ENCODE results near the gene TBC1D19.
A peak's percentile ranks its signal among the peaks of the same experiment; 100 is the strongest.

TBC1D19 gene

DNA sequence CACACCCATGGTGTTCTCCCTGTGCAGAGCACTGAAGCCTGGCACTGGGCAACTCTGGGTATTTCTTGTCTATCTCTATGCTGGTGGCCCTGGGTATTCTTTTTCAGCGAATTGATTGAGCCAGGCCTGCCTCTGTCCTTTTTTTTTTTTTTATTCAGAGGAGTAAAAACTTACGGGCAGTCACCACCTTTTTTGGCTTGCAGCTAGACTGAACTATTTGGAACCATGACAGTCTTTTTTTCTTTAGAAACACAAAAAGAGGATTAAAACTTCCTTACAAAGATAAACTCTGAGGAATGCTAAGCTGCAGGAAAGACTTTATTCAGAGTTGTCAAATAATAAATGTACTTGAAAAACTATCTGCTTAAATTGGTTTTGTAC, 157.6 kb downstream of the TBC1D19 start:
- DNase-seq: no peak

DNA sequence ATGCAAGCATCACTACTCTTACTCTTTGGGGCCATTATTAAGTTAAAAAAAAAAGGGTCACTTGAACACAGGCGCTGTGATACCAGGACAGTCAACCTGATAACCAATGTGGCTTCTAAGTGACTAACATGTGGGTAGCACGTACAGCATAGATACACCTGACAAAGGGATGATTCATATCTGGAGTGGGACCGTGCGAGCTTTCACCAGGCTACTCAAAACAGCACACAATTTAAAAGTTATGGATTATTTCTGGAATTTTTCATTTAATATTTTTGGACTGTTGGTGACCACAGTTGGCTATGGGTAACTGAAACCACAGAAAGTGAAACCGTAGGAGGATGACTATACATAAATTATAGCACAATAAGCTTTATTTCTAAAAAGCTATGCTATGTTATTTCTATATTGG, 162.9 kb downstream of the TBC1D19 start:
- peak in 1 of 2 donors; percentile 10 for DNase-seq

DNA sequence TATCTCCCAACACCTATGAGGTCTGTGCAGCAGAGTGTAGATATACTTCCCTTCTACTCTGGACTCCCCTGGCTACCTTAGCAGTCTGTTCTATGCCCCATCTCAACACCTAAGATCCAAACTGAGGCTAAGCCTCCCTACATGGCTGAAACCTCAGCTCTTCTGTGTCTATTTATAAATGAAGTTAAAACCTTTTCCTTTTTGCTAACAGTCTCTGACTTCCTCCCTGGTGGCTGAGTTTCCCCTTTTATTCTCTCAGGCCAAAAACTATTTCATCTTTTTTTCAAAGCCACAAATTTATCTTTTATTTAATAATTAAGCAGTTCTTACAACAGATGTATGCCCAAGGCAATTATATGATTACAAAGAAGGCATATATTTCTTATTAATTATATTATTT, 164.9 kb downstream of the TBC1D19 start:
- DNase-seq: peak in 1 of 2 donors; percentile 36

DNA sequence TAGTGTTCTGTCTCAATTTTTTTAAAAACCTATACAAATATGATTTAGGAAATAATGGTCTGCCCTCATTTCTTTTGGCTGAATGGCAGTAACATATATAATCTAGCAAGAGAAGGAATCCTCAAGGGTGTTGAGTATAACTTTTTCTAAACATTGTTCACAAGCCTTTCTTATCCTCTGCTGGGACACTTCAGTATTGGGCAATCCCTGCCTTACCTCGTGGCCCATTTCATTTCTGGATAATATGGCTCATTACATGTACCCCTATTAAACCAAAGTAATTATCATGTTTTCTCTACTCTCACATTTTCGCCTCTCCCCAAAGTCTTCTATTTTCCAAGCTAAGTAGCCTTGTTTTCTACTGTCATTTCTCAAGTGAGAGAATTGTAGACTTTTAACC, 166.0 kb downstream of the TBC1D19 start:
- DNase-seq: no peak

DNA sequence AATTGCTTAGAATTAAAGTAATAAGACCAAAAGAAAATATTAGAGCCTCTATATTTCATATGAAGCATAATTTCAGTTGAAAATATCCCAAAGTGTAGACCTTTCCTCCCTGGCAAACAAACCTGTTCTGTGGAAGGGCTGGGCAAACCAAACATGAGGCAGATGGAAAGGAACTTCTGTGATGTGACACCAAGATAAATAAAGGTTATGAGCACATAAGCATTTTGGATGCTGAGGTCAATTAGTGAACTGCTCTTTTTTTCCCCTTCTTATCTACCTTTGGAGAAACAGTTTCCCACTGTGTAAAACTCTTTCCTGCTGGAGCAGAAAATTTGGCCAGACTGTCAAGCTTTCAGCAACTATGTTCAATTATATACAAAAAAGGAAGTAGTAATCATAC, 167.1 kb downstream of the TBC1D19 start:
- DNase-seq: no peak

DNA sequence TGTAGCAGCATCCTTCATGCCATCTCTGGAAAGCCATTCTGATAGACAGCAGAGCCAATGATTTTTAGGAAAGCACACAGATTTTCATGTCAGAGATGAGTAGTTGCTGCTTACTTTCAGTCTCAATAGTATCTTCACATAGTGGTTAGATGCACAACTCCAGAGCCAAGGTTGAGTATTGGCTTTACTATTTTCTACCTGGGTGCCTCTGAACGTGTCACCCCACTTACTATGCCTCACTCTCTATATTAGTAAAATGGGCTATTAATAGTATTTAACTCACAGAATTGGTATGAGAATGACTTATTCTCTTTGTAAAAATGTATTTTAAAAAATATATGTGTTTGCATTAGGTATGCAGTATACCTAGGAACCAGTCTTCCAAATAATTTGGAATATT, 168.0 kb downstream of the TBC1D19 start:
- no peak for DNase-seq

DNA sequence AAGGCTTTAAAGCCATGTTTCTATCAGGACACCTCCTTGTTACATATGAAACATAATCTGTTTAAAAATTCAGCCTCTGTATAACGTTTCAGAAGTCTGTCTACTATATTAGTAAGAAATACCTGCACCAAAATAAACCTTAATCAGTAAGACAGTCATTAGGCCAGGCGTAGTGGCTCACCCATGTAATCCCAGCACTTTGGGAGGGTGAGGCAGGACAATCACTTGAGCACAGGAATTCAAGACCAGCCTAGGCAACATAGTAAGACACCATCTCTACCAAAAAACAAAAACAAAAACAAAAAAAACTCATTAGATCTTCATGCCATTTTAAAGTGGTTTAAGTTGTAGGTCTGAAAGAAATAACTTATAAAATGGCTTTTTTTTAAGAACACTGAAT, 169.3 kb downstream of the TBC1D19 start:
- no peak for DNase-seq

DNA sequence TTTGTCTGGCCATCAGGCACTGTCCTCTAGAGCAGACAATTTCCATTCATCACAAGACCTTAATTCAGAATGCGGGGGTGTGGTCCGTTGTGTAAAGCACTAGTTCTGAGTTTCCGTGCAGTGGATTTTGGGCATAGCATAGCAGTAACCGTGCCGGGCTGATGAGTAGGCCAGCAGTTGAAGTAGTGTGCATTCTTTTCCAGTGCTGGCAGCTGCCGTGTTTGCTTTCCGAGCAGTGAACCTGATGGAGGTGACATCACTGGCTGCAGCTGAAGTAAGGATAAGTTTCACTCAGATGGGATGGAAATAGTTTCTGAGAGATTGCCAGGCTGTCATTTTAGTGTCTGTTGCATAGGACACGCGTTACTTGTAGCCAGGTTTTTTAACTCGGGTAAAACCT, 169.7 kb downstream of the TBC1D19 start:
- no peak for DNase-seq

DNA sequence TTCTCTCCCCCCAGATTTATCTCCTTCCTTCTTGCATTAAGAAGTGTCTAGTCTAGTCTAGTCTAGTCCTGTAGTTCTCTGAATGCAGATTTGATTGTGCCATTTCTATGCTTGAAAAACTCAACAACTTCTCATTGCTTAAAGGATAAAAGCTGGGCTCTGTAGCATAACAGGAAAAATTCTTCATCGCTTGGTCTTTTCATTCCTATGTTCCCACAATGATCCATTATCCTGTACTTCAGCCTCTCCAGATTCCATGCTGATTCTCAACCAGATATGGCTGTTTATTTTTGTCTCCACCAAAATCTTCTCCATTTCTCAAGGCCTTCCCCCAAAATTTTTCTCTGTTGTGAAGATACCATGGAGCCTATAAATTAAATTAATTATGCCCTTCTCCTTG, 173.9 kb downstream of the TBC1D19 start:
- no peak for DNase-seq

DNA sequence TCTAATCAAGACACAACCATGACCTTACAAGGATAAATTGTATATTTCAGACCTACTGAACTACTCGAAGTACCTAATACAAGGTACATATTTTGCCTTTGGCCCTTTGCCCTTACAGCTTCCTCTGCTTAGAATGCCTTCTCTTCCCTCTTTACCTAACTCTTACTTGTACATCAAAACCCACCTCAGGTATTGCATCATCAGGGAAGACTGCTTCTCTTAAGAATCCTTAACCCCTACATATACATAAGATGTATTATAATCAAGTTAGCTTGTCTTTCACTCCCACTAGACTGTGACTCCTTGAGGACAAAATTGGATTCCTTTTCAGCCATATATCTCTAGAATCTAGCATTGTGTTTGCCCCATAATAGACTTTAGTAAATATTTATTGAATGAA, 175.0 kb downstream of the TBC1D19 start:
- DNase-seq: no peak

DNA sequence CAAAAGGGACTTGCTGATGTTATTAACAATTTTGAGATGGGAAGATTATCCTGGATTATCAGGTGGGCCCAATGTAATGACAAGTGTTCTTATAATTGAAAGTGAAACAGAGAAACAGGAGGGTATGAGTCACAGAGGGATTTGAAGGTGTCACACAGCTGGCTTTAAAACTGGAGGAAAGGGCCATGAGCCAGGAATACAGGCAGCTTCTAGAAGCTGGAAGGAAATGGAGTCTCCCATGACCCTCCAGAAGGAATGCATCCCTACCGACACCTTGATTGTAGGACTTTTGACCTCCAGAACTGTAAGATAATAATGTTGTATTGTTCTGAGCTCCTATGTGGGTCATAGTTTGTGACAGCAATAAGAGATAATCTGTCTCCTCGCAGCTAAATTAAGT, 178.8 kb downstream of the TBC1D19 start:
- peak in 1 of 2 donors; percentile 6 for DNase-seq

DNA sequence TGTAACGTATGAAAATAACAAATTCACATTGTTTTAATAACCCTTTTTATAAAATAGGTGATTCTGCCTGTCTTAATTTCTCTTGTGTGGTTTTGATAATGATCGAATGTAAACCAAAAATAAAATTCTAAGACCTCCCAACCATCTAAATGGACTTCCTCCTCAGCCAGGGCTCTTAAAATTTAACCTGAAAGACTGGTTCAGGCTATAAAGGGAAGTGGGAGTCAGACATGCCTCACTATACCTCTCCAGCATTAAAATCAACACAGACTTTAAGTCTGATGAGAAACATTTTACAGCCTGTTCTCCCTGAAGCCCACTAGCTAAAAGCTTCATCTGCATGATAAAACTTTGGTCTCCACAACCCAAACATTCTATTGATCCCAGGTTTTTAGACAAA, 179.2 kb downstream of the TBC1D19 start:
- DNase-seq: no peak

DNA sequence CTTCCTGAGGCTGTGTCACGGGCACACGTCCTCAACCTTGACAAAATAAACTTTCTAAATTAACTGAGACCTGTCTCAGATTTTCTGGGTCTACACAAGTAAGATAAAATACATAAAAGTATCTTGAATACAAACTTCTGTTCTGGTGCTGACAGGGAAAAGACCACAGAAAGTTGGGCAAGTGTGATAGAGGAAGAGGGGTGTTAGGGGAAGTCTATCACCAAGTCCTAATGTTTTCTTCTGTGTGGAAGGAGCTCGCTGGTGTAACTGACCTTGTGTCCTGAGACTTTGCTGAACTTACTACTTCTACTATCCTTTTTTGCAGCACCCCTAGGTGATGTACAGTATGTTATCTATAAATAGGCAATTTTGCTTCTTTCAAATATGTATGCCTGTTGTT, 179.8 kb downstream of the TBC1D19 start:
- DNase-seq: no peak

DNA sequence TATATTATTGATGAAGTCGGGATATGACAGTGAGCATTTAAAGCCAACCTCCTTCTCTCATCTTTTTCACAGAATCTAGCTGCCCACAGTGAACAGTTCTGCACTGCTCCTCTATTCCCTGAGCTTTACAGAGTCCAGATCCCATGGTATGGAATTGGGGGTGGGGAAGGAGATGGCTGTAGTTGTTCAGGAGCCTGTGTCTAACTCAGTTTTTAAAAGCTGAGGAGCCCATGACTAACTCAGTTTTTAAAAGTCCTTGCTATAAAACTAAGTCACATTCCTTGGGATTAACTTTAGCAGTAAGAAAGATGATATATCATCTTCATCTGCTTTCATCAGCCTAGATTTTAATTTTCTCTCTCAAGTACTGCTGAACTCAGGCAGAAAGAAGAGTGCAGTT, 180.3 kb downstream of the TBC1D19 start:
- no peak for DNase-seq

DNA sequence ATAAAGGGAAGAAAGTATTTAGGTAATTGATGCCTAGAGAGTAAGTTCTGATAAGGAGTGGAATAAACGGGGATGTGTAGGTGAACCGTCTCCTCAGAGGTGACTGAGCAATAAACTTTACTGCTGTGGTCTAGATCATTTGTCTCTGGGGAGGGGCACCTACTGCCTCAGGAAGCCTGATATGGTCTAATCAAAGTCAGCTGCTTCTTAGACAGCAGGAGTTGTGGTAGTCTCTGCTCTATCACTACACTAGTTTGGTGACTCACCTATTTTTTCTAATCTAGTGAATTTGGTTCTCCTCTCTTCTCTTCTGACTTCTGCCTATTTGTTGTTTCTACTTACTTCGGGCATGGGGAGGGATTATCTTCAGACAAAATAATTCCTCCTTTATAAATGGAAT, 181.6 kb downstream of the TBC1D19 start:
- DNase-seq: no peak

DNA sequence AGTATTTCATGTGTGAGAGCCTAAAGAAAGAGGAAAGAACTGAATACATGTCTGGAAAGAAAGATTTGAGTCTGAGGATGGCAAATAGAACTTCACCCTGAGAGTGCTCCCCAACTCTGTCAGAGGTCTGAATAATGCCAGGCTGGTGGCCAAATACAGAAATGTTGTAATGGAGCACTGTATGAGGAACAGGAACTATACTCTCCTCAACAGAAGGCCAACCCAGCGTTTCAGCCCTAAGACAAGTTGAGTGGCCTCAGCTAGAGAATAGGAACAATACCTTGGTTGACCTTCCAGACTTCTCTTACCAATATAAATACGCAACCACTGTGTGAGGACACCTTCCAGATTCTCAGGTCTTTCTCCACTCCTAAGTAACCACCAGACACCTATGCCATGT, 182.3 kb downstream of the TBC1D19 start:
- DNase-seq: no peak

DNA sequence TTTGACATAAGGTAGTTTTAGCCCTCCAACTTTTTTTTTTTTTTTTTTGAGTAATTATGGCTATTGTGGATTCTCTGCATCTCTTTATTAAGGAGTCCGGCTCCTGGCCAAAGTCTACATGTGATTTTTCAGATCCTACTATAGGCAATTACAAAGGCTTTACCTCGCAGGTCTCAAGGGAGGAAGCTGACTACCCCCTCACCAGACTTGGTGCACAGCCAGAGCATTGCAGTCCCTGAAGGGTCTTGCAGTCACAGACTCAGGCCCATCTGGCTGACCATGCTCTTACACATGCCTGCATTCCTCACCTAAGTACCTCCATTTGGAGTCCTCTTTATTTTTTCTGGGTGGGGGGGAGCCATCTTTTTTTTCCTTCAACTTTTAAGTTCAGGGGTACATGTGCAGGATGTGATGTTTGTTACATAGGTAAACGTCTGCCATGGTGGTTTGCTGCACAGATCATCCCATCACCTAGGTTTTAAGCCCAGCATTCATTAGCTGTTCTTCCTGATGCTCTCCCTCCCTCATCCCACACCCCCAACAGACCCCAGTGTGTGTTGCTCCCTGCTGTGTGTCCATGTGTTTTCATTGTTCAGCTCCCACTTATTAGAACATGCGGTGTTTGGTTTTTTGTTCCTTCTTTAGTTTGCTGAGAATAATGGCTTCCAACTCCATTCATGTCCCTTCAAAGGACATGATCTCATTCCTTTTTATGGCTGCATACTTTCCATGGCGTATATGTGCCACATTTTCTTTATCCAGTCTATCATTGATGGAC, 188.4 kb downstream of the TBC1D19 start:
- no peak for DNase-seq

DNA sequence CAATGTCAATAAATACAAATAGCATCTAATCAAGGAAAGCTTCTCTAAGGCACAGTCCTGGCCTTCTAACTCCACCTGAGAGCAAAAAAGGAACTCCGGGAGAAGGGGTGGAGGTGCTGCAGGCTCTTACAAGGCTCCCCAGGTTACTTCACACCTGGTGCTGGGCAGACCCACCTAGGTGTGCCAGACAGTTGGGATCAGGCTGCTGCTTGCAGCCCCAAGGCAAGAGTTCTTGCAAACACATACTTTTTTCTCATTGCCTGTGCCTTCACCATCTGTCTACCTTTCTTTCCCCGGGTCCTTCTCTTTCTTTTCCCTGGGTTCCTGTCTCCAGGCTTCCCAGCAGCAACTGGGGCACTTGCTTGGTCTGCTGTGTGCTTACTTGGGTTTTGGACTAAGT, 195.3 kb downstream of the TBC1D19 start:
- DNase-seq: no peak

DNA sequence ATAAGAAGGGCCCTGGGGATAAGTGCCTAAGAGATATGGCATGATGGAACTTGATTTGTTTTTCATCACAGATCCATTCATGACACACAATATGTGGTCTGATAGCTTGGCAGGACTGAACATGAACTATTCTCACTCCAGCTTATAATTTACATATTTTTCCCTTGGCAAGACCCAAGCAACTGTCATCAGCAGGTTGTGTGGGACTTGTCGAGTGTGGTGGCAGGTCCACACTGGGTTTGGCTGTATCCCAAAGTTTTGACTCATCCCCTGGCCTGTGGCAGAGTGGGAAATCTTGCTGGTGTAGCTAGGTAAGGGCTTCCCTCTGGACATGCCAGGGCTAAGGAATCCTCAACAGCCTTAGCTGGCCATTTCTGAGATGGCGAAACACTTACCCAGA, 195.8 kb downstream of the TBC1D19 start:
- no peak for DNase-seq

DNA sequence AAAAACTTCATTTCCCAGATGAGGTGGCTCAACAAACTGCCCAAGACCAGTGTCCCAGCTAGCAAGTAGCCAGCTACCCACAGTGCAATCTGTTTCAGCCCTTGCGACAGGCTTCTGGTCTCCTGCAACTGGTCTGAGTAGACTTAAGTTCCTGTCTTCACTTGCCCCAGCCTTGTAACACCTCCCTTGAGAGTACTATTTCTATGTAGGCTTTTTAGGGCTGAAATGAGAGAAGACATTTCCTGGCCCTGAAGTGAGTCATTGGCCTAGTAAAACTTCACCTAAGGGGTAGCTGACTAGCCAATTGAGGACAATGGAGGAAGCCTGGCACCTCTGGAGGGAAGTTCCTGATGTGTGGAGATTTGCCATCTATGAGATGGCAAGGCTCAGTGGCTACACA, 196.7 kb downstream of the TBC1D19 start:
- DNase-seq: no peak

DNA sequence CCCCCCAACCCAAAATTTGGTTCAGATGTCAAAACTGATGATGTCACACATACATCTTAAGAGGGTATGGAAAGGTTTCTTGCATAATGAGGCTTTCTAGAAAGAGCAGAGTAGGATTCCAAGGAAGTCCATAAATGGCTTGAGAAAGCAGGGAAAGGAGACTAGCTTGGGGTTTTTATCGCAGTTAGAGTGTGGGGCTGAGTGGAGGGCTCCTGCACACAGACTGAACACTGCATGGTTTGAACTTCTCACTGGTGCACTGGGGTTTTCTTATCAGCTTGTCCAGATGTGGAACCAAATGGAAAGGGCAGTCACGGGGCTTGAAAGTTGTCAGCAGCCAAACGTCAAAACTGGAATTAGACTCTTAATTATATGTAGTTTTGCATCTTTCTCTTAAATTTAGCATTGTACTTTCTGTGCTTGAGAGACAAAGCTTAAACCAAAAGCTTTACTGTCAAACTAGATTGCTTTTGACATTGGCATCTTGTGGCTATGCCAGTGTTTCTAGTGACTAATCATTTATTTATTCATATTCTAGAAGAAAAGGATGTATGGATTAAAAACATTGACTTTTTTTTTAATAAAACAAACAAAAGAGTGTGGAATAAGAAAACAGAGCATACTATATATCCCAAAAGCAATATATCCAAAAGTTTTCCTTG, 198.4 kb downstream of the TBC1D19 start:
- DNase-seq: no peak

DNA sequence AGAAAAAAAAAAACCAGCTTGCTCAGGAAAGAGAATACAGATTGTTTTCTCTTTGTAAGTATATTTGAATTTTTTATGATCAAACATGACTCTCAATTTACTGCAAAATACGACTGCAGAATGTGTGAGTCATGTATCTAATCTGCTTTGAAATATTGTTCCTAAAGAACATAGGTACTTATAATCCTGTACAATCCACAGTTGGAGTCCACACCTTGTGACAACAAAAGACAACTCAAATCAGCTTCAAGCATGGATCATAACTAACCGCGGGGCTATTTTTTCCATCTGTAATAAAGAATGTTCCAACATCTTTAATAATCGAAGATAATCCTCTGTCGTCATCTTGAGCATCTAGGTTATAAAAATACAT, 198.9 kb downstream of the TBC1D19 start:
- DNase-seq: no peak

DNA sequence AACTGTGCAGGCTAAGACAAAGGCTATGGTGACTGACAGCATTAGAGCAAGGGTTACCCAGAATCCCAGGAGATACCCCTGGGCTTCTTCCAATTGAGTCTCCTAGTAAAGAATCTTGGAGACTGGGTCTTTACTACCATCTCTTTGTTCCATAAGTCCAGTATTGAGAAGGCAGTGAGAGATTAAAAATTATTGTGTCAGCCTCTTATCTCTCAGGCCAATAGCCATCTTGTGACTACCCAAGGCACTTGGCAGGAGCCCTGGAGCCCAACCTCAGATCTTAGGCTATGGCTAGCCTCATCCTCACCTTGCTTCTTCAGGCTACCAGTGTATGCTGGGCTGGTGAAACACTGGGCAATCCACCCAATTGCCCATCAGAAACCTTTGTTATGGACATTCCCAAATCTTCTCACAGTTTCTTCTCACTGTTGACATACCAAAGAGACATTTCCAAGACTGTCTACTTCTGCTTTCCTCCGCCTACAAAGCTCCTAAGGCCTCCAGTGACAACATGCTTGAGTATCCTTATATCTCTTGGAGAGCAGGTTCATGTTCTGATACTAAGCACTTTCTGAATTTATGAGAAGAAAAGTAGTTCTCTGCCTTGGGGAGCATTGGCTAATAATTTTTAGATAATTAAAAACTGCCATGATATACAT, 200.5 kb downstream of the TBC1D19 start:
- no peak for DNase-seq

DNA sequence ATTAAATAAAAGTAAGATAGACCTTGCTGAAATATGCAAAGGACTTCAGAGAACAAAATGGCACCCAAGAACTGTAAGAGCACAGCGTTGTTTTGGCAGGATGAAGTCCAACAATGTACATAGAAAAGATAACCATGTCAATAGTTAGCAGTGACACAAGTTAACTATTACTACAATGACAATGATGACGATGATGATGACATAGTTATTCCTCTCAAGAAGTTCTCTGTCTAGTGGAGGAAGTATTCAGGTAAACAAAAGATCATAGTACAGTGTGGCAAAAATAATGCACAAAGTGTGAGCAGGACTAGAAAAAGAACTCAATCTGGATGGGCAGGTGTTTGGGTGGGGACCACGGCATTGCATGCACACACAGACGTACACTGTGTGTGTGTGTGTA, 201.4 kb downstream of the TBC1D19 start:
- no peak for DNase-seq

Measured in bone marrow (tissue), 2 donors.